Transverse colon (tissue), 4 donors: ENCODE data around the gene GPR158. TPM values are rescaled to one million over a fixed set of nuclear protein-coding genes. Genes with fewer than 3 reads are reported as not detected.

Experiments
- DNase-seq: peaks from one replicate; pipeline ENCODE4 v3.0.0-alpha.2; 2019
- H3K27ac ChIP-seq, 4 donors: fragments of 200-600 bp; sonication (generic); 2 replicates each; pipeline ENCODE4 v1.5.1; 2016 to 2018; ENCODE audit warnings: inconsistent platforms in 4 of 4
- H3K27me3 ChIP-seq: fragments of 200-600 bp; sonication (generic); 2 replicates; pipeline ENCODE4 v1.5.1; 2017; ENCODE audit warnings: inconsistent platforms
- H3K36me3 ChIP-seq, 4 donors: fragments of 200-600 bp; sonication (generic); 2 replicates each; pipeline ENCODE4 v1.5.1; 2017 to 2019; ENCODE audit warnings: inconsistent platforms in 4 of 4
- H3K4me1 ChIP-seq, 4 donors: fragments of 200-600 bp; sonication (generic); 2 replicates each; pipeline ENCODE4 v1.5.1; 2017 to 2020; ENCODE audit warnings: inconsistent platforms in 4 of 4
- H3K4me3 ChIP-seq, 4 donors: fragments of 200-600 bp; sonication (generic); 1 replicate in 1 of 4; 2 replicates in 3 of 4; pipeline versions ENCODE4 v1.5.1 to v1.6.1; 2017 to 2019; ENCODE audit warnings: inconsistent platforms in 4 of 4
- H3K9me3 ChIP-seq, 2 donors: fragments of 200-600 bp; sonication (generic); 2 replicates each; pipeline ENCODE4 v1.5.1; 2017 to 2019; ENCODE audit warnings: inconsistent platforms in 2 of 2
- EP300 ChIP-seq: sonication (generic); formaldehyde crosslinking; IDR thresholded peaks from one replicate; pipeline ENCODE4 v1.6.1; 2017; ENCODE audit warnings: antibody characterized with exemption, low read depth
- POLR2A ChIP-seq: fragments of 450-650 bp; IDR thresholded peaks from one replicate; pipeline ENCODE4 v1.6.1; 2016; ENCODE audit warnings: antibody characterized with exemption, mild to moderate bottlenecking, moderate library complexity
- POLR2AphosphoS5 ChIP-seq, 3 donors: sonication (generic); formaldehyde crosslinking; IDR thresholded peaks; one replicate each; pipeline ENCODE4 v1.6.1; 2016; ENCODE audit warnings: antibody characterized with exemption in 3 of 3
- WGBS, 2 donors: methylation state at CpG; one replicate each; pipeline ENCODE4 v1.1.5; 2018; ENCODE audit warnings: low coverage in 1 of 2; 5-methylcytosine and 5-hydroxymethylcytosine counted together
- in situ Hi-C, 4 donors: fragments of 200-750 bp; cut with MboI; loops; one replicate each; pipeline versions ENCODE4 v1.15.0 to v1.15.1; 2017; ENCODE audit warnings: low sequenced_read_pairs in 3 of 4, low pct_ligation_motif_present in 1 of 4, low pct_unique_long_range_greater_than_20kb in 1 of 4
- intact Hi-C: fragments of 100-400 bp; cut with DNase I; formaldehyde crosslinking; loops from one replicate; pipeline ENCODE4 v1.15.1; 2023; ENCODE audit warnings: low total_unique reads
- total RNA-seq, 4 donors: library from RNA; depleted of rRNA; stranded (reverse); fragments of >200 nt; gene quantifications; one replicate each; pipeline ENCODE4 v1.1.0, GENCODE V29; 2016
- TF ChIP-seq, protein P1 (sequence below), 5 experiments: fragments of 200-600 bp in 3 of 5; fragments of 450-650 bp in 2 of 5; sonication (generic) in 3 of 5; IDR thresholded peaks; 1 replicate in 2 of 5; 2 replicates in 3 of 5; pipeline ENCODE4 v1.5.1; 2016 to 2017; ENCODE audit warnings: antibody characterized with exemption in 5 of 5, inconsistent platforms in 3 of 5, mild to moderate bottlenecking in 2 of 5, moderate library complexity in 1 of 5

The GPR158 gene
- total RNA-seq, 4 donors from 2014 or later, result 0.16 to 0.27 TPM; not detected in 2

DNA sequence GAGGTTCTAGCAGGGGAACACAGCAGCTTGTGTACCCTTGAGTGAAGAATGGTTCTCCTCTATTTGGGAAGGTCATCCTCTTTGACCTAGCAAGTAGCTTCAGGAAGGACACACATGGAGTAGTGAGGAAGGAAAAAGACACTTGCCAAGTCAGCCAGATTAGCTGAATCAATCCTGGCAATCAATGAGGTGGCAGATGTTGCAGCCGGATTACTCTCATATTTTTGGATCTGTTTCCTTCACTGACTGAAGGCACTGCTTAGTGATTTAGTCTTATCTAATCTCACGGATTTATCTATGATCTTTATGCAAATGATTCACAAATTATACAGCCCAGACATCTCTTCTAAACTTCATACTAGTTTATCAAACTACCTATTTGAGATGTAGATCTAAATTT is 218.8 kb downstream of the GPR158 start:
- Histone ChIP-seq H3K4me3 (no peak overlapping the region), H3K27me3 (no peaks in the 10 kb centered on the region), H3K9me3 (no peaks in the 10 kb centered on the region), H3K27ac (no peak overlapping the region), H3K36me3 (no peaks in the 10 kb centered on the region), H3K4me1 (no peaks in the 10 kb centered on the region)
- no peak for DNase-seq
- in situ Hi-C loops, result no loop called here
- 50 to 55% methylated on average over 2 of the region's 2 CpGs for WGBS, 2 donors
- TF ChIP-seq POLR2A, result no peak
- no peak for TF ChIP-seq POLR2AphosphoS5 (IDR thresholded peaks at IDR 0.05)
- TF ChIP-seq, protein P1, sequence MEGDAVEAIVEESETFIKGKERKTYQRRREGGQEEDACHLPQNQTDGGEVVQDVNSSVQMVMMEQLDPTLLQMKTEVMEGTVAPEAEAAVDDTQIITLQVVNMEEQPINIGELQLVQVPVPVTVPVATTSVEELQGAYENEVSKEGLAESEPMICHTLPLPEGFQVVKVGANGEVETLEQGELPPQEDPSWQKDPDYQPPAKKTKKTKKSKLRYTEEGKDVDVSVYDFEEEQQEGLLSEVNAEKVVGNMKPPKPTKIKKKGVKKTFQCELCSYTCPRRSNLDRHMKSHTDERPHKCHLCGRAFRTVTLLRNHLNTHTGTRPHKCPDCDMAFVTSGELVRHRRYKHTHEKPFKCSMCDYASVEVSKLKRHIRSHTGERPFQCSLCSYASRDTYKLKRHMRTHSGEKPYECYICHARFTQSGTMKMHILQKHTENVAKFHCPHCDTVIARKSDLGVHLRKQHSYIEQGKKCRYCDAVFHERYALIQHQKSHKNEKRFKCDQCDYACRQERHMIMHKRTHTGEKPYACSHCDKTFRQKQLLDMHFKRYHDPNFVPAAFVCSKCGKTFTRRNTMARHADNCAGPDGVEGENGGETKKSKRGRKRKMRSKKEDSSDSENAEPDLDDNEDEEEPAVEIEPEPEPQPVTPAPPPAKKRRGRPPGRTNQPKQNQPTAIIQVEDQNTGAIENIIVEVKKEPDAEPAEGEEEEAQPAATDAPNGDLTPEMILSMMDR (IDR thresholded peaks at IDR 0.05), result no peak
- TF ChIP-seq EP300, result no peak
- intact Hi-C loops, result no loop called here

DNA sequence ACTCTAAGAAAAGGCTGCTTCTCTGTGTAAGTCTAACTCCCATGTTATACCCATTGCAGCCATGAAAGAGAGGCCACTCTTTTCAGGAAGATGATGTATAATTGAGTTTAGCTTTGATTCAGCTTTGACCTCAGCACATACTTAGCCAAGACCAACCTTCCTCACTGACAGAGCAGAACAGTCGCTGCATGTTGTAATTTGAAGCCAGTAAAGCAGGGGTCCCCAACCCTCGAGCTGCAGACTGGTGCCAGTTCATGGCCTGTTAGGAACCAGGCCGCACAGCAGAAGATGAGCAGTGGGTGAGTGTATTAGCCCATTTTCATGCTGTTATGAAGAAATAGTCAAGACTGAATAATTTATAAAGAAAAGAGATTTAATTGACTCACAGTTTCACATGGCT is 223.9 kb downstream of the GPR158 start:
- in situ Hi-C loops (no loop called here), intact Hi-C loops (no loop called here)
- no peak overlapping the region for H3K27ac ChIP-seq
- DNase-seq, result no peak
- TF ChIP-seq POLR2AphosphoS5 (IDR thresholded peaks at IDR 0.05) (no peak), EP300 (no peak), POLR2A (no peak)
- TF ChIP-seq, protein P1 (IDR thresholded peaks at IDR 0.05), result no peak
- WGBS, 2 donors, result 20 to 49% methylated on average over 1 to 3 of the region's 3 CpGs
- no peak overlapping the region for H3K4me3 ChIP-seq
- no peaks in the 10 kb centered on the region for H3K36me3 ChIP-seq
- no peaks in the 10 kb centered on the region for H3K9me3 ChIP-seq
- H3K4me1 ChIP-seq, result no peaks in the 10 kb centered on the region
- no peaks in the 10 kb centered on the region for H3K27me3 ChIP-seq

DNA sequence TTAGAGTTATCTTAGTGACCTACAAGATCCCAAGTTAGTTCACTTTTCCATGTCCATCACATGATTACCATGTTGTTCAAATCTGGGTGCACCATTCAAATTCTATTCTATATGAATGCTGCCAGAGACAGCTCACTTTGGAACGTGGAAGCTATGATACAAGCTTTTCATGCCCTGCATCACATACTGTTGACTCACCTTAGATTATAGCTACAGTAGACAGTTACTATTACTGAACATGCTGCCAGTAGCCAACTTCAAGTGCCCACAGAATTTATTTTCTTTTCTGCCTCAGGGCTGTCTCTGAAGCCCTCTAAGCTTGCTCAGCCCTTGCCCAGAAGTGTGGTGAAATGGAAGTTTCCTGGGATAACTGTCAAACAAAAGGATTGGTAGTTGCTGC is 231.1 kb downstream of the GPR158 start:
- no peak for TF ChIP-seq POLR2AphosphoS5 (IDR thresholded peaks at IDR 0.05)
- TF ChIP-seq POLR2A, result no peak
- TF ChIP-seq, protein P1 (IDR thresholded peaks at IDR 0.05), result no peak
- no peak for TF ChIP-seq EP300
- H3K4me1 ChIP-seq, result no peaks in the 10 kb centered on the region
- intact Hi-C loops, result no loop called here
- DNase-seq, result no peak
- no peak overlapping the region for H3K4me3 ChIP-seq
- no peak overlapping the region for H3K27ac ChIP-seq
- 70 to 83% methylated on average over 1 of the region's 1 CpG for WGBS, 2 donors
- no peaks in the 10 kb centered on the region for H3K36me3 ChIP-seq
- no peaks in the 10 kb centered on the region for H3K27me3 ChIP-seq
- no peaks in the 10 kb centered on the region for H3K9me3 ChIP-seq
- in situ Hi-C loops, result no loop called here

DNA sequence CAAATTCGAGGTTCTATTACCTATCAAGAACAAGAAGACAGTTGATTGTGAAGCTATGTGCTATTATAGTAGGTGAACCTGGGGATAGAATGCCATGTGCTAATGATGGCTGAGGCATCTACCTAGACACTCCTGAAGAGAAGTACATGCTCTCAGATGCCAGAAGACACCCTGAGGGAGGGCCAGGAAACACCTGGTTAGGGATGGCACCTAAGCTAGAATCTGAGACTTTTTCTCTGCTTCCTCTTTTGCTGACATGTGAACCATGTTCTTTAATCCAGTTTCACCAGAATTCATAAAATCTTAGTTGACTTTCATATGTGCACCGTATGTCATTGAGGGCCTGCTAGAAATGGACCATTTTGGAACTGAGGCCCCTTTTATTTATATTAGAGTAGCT is 242.8 kb downstream of the GPR158 start:
- no peak for DNase-seq
- H3K36me3 ChIP-seq, result no peaks in the 10 kb centered on the region
- TF ChIP-seq, protein P1 (IDR thresholded peaks at IDR 0.05), result no peak
- TF ChIP-seq POLR2AphosphoS5 (IDR thresholded peaks at IDR 0.05) (no peak), EP300 (no peak), POLR2A (no peak)
- in situ Hi-C loops, result no loop called here
- no peaks in the 10 kb centered on the region for H3K27me3 ChIP-seq
- no peak overlapping the region for H3K4me3 ChIP-seq
- 58 to 67% methylated on average over 1 to 2 of the region's 2 CpGs for WGBS, 2 donors
- H3K9me3 ChIP-seq, result no peaks in the 10 kb centered on the region
- intact Hi-C loops, result no loop called here
- H3K4me1 ChIP-seq, result no peaks in the 10 kb centered on the region
- no peak overlapping the region for H3K27ac ChIP-seq
